22Rv1 (cell line): ENCODE data around the gene ARMC8.

Source experiments
- CTCF ChIP-seq: fragments of 450-650 bp; IDR thresholded peaks from 2 replicates; pipeline ENCODE4 v1.5.1; 2017; ENCODE audit warnings: mild to moderate bottlenecking
- ZFX ChIP-seq: fragments of 450-650 bp; IDR thresholded peaks from 2 replicates; pipeline ENCODE4 v1.6.1; 2017; ENCODE audit warnings: antibody characterized with exemption, borderline replicate concordance

DNA sequence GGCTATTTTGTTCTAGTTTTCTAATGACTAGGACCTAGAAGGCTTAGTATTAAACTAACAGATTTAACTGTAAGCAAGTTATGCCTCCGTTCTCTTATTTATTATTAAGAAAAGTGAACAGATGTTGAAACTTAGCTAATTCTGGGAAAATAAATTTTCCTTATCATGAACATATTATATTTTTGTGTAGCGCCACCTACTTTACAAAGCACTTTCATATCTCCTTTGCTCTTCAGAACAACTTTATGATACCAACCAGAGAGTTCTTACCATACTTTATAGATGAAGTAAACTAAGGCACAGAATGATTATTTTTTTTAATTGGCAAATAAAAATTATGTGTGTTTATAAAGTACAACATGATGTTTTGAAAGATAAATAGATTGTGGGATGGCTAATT is 83.1 kb downstream of the ARMC8 start:
- TF ChIP-seq CTCF = 0 out of 2 replicates have a peak, but pooled peaks have one; percentile 16
- TF ChIP-seq ZFX = no peak
